Activated CD8-positive, alpha-beta T cell treated with anti-CD3 and anti-CD28 coated beads for 36 hours (primary cell): ENCODE results near the gene CSNK1D. TPM values are rescaled to one million over a fixed set of nuclear protein-coding genes. Genes with fewer than 3 reads are reported as not detected.

ENCODE experiments used
- ATAC-seq: fragments of 200-7000 bp; cut with Tn5 transposase; one replicate; pipeline ENCODE4 v1.10.0; 2021; ENCODE audit warnings: mild to moderate bottlenecking, moderate library complexity
- CTCF ChIA-PET: fragments of 350-600 bp; sonication (Branson Sonifier 250); formaldehyde crosslinking; loops from one replicate; lab custom pipeline; 2021; ENCODE audit warnings: antibody characterized with exemption; lab: Charles Lee
- POLR2A ChIA-PET: fragments of 350-600 bp; sonication (Branson Sonifier 250); formaldehyde crosslinking; loops from one replicate; lab custom pipeline; 2021; ENCODE audit warnings: antibody characterized with exemption; lab: Charles Lee
- DNase-seq: peaks from one replicate; pipeline ENCODE4 v3.0.0-alpha.2; 2020
- H3K27ac Mint-ChIP-seq: one replicate; pipeline ENCODE4 v1.8.0; 2021; ENCODE audit warnings: mild to moderate bottlenecking, mixed read lengths
- H3K27me3 Mint-ChIP-seq: one replicate; pipeline ENCODE4 v1.8.0; 2021; ENCODE audit warnings: mixed read lengths
- H3K36me3 Mint-ChIP-seq: one replicate; pipeline ENCODE4 v1.8.0; 2021; ENCODE audit warnings: low read depth, mixed read lengths
- H3K4me1 Mint-ChIP-seq: one replicate; pipeline ENCODE4 v1.8.0; 2021; ENCODE audit warnings: low read depth, mixed read lengths
- H3K4me3 Mint-ChIP-seq: one replicate; pipeline ENCODE4 v1.8.0; 2021; ENCODE audit warnings: mild to moderate bottlenecking, moderate library complexity, mixed read lengths
- H3K9me3 Mint-ChIP-seq: one replicate; pipeline ENCODE4 v1.8.0; 2021; ENCODE audit warnings: mixed read lengths
- intact Hi-C: fragments of 100-400 bp; cut with micrococcal nuclease; formaldehyde crosslinking; loops from one replicate; pipeline ENCODE4 v1.10.0; 2022
- total RNA-seq, 2 experiments: library from RNA; stranded (reverse); gene quantifications; one replicate each; pipeline ENCODE4 v1.2.3, GENCODE V29; 2021
- TF ChIP-seq, protein P1 (sequence below): fragments of 200-600 bp; IDR thresholded peaks from one replicate; pipeline ENCODE4 v1.8.0; 2022; ENCODE audit warnings: antibody characterized with exemption, mild to moderate bottlenecking

CSNK1D gene
- total RNA-seq, 2 experiments from 2014 or later: 90.6 to 97.0 TPM

DNA sequence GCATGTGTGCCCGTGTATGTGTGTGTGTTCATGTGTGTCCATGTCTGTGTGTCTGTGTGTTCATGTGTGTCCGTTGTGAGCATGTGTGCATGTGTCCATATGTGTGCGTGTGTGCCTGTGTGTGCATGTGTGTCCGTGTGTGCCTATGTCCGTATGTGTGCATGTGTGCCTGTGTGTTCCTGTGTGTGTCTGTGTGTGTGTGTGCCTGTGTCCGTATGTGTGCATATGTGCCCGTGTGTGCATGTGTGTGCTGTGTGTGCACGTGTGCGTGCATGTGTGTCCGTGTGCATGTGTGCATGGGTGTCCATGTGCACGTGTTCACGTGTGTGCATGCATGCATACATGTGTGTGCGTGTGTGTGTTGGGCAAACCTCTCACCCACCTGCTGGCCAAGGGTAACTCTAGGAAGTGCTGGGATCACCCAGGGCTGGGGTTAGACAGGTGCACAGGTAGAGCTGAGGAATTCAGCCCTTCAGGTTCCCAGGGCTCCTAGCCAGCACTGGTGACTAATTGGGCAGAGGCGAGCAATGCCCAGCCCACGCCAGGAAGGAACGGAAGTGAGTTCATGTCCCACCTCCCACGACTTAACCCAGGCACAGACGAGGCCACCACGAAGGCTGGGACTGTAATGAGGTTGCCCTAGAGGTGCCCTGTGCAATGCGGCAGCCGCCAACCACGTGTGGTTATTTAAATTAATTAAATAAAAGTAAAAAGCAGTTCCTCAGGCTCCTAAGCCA lies 8.2 kb upstream of the CSNK1D start:
- Mint-ChIP-seq H3K36me3 (no peaks in the 10 kb centered on the region), H3K27ac (no peak overlapping the region), H3K9me3 (no peaks in the 10 kb centered on the region), H3K4me3 (no peak overlapping the region), H3K27me3 (no peaks in the 10 kb centered on the region), H3K4me1 (peaks cover 19% of the 10 kb centered on the region)
- intact Hi-C loops: no loop called here
- TF ChIP-seq, protein P1, sequence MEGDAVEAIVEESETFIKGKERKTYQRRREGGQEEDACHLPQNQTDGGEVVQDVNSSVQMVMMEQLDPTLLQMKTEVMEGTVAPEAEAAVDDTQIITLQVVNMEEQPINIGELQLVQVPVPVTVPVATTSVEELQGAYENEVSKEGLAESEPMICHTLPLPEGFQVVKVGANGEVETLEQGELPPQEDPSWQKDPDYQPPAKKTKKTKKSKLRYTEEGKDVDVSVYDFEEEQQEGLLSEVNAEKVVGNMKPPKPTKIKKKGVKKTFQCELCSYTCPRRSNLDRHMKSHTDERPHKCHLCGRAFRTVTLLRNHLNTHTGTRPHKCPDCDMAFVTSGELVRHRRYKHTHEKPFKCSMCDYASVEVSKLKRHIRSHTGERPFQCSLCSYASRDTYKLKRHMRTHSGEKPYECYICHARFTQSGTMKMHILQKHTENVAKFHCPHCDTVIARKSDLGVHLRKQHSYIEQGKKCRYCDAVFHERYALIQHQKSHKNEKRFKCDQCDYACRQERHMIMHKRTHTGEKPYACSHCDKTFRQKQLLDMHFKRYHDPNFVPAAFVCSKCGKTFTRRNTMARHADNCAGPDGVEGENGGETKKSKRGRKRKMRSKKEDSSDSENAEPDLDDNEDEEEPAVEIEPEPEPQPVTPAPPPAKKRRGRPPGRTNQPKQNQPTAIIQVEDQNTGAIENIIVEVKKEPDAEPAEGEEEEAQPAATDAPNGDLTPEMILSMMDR: no peak
- CTCF ChIA-PET: no interaction called here
- POLR2A ChIA-PET: interaction anchor here (3.7 kb wide), 1 partner anchor 16 kb away, joined by 20 read pairs; no protein-coding TSS in a partner anchor
- DNase-seq: peak; percentile 81
- ATAC-seq: peak; percentile 79

DNA sequence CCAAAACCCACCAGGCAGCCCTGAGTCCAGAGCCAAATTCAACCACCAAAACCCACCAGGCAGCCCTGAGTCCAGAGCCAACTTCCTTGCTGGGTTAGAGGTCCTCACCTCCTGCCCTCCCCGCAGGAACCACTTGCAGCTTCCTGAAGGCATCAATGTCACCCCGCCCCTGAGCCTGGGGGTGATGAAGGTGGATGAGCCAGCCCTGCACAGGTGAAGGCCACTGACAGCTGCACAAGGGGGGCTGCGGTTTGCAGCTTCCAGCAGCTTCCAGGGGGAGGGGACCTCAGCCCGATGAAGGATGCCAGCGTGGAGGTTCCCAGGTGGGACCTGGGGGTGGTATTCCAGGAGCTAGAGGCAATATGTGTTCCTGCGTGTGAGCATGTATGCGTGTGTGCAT lies 7.6 kb upstream of the CSNK1D start:
- H3K27ac Mint-ChIP-seq: no peak overlapping the region
- DNase-seq: no peak
- no peaks in the 10 kb centered on the region for H3K9me3 Mint-ChIP-seq
- H3K4me1 Mint-ChIP-seq: peaks cover 19% of the 10 kb centered on the region
- ChIA-PET POLR2A (interaction anchor here (3.7 kb wide), 1 partner anchor 16 kb away, joined by 20 read pairs; no protein-coding TSS in a partner anchor), CTCF (no interaction called here)
- TF ChIP-seq, protein P1: no peak
- no peaks in the 10 kb centered on the region for H3K27me3 Mint-ChIP-seq
- intact Hi-C loops: no loop called here
- no peak for ATAC-seq
- no peak overlapping the region for H3K4me3 Mint-ChIP-seq
- no peaks in the 10 kb centered on the region for H3K36me3 Mint-ChIP-seq

DNA sequence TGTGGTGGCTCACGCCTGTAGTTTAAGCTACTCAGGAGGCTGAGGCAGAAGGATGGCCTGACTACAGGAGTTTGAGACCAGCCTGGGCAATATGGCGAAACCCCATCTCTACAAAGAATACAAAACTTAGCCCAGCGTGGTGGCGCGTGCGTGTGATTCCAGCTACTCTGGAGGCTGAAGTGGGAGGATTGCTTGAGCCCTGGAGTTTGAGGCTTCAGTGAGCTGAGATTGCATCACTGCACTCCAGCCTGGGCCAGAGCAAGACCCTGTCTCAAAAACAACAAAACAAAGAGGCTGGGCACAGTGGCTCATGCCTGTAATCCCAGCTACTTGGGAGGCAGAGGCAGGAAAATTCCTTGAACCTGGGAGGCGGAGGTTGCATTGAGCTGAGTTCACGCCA lies 7.0 kb upstream of the CSNK1D start:
- ChIA-PET CTCF (interaction anchor here (0.7 kb wide), 1 partner anchor 29 kb away, joined by 3 read pairs; no protein-coding TSS in a partner anchor), POLR2A (interaction anchor here (0.6 to 3.7 kb wide), 3 partner anchors 17 to 544 kb away, joined by 3 to 20 read pairs (median 3); no protein-coding TSS in a partner anchor)
- H3K4me3 Mint-ChIP-seq: no peak overlapping the region
- no peak overlapping the region for H3K27ac Mint-ChIP-seq
- TF ChIP-seq, protein P1: no peak
- no peak for DNase-seq
- H3K36me3 Mint-ChIP-seq: no peaks in the 10 kb centered on the region
- no peak for ATAC-seq
- intact Hi-C loops: no loop called here
- no peaks in the 10 kb centered on the region for H3K9me3 Mint-ChIP-seq
- H3K4me1 Mint-ChIP-seq: peaks cover 19% of the 10 kb centered on the region
- no peaks in the 10 kb centered on the region for H3K27me3 Mint-ChIP-seq

DNA sequence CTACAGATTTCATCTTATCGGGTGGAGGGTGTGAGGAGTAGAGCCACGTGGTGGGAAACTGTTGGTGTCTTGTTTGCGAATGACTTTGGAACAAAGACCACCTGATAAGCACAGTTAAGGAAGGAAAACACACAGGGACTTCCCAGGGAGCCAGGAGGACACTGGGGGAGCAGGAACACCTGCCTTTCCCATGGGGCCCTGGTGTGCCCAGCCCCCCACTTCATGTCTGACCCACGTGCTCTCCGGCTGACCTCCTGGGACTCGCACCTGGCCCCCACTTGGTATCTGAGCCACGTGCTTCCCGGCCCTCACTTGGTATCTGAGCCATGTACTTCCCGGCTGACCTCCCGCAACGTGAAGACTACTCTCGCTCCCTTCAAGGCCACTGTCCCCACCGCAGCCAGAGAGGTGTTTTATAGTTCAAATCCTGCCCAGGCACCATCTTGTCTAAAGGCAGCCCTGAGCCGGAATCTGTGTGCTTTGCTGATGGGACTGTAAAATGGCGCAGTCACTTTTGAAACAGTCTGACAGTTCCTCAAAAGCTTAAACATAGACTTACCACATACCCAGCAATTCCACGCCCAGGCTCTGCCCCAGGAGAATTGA lies 5.4 kb upstream of the CSNK1D start:
- Mint-ChIP-seq H3K4me1 (peaks cover 24% of the 10 kb centered on the region), H3K36me3 (no peaks in the 10 kb centered on the region), H3K4me3 (no peak overlapping the region), H3K27me3 (no peaks in the 10 kb centered on the region), H3K27ac (no peak overlapping the region), H3K9me3 (no peaks in the 10 kb centered on the region)
- CTCF ChIA-PET: no interaction called here
- intact Hi-C loops: no loop called here
- TF ChIP-seq, protein P1: no peak
- no peak for DNase-seq
- no peak for ATAC-seq
- POLR2A ChIA-PET: no interaction called here

DNA sequence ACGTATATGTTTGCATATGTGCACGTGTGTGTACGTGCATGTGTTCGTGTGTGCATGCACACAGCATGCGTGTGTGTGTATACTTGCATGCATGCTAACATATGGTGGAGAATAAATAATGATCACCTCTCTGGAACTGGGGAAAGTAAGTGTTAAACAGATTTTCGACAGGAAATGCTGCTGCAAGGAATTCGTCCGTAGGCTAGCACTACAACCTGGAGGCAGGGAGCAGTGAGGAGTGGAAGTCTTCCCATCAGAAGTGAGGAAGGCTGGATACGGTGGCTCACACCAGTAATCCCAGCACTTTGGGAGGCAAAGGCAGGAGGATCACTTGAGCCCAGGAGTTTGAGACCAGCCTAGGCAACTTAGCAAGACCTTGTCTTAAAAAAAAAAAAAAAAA lies 4.8 kb upstream of the CSNK1D start:
- CTCF ChIA-PET: no interaction called here

More for the DNA sequence above, 4.8 kb upstream of the CSNK1D start:
- POLR2A ChIA-PET: no interaction called here
- ATAC-seq (no peak), DNase-seq (no peak)
- H3K9me3 Mint-ChIP-seq: no peaks in the 10 kb centered on the region
- intact Hi-C loops: no loop called here
- TF ChIP-seq, protein P1: no peak
- no peaks in the 10 kb centered on the region for H3K27me3 Mint-ChIP-seq
- H3K4me3 Mint-ChIP-seq: no peak overlapping the region
- peaks cover 19% of the 10 kb centered on the region for H3K4me1 Mint-ChIP-seq
- no peaks in the 10 kb centered on the region for H3K36me3 Mint-ChIP-seq
- no peak overlapping the region for H3K27ac Mint-ChIP-seq
